HepG2 (cell line): ENCODE measurements around the gene FAM219A. TPM values are rescaled to one million over a fixed set of nuclear protein-coding genes. Genes with fewer than 3 reads are reported as not detected.

ENCODE experiments used
- ELF1 ChIP-seq: sonication (generic); formaldehyde crosslinking; IDR thresholded peaks from 2 replicates; pipeline ENCODE4 v1.4.0; 2020; ENCODE audit warnings: missing genetic modification reagents
- FIP1L1 ChIP-seq: fragments of 200-400 bp; formaldehyde crosslinking; IDR thresholded peaks from 2 replicates; pipeline ENCODE4 v1.6.1; 2018; ENCODE audit warnings: low read depth, mild to moderate bottlenecking, low read length, moderate library complexity, borderline replicate concordance; ENCODE audit not compliant: insufficient read depth
- GABPB1 ChIP-seq: IDR thresholded peaks from 2 replicates; pipeline ENCODE4 v1.6.1; 2016; ENCODE audit warnings: mild to moderate bottlenecking, missing genetic modification reagents, moderate library complexity, missing compliant biosample characterization
- NFYB ChIP-seq: sonication (generic); formaldehyde crosslinking; IDR thresholded peaks from 2 replicates; pipeline ENCODE4 v1.4.0; 2020; ENCODE audit warnings: missing genetic modification reagents
- PRMT3 ChIP-seq: sonication (generic); formaldehyde crosslinking; IDR thresholded peaks from 2 replicates; pipeline ENCODE4 v1.8.1; 2022; ENCODE audit warnings: low read depth, mild to moderate bottlenecking, moderate library complexity, missing genetic modification reagents, borderline replicate concordance
- REL ChIP-seq: sonication (generic); formaldehyde crosslinking; conservative IDR thresholded peaks from 2 replicates; pipeline ENCODE4 v1.8.0; 2022; ENCODE audit warnings: mild to moderate bottlenecking, missing genetic modification reagents, moderate library complexity
- RFXAP ChIP-seq: sonication (generic); formaldehyde crosslinking; IDR thresholded peaks from 2 replicates; pipeline ENCODE4 v1.4.0; 2020; ENCODE audit warnings: missing genetic modification reagents, borderline replicate concordance
- SMC3 ChIP-seq: IDR thresholded peaks from 2 replicates; pipeline ENCODE4 v1.6.1; 2011; ENCODE audit warnings: low read length, improper control_type of control experiment
- THAP8 ChIP-seq: sonication (generic); formaldehyde crosslinking; IDR thresholded peaks from 2 replicates; pipeline ENCODE4 v1.5.1; 2020; ENCODE audit warnings: missing genetic modification reagents, mild to moderate bottlenecking, borderline replicate concordance
- THAP9 ChIP-seq: sonication (generic); formaldehyde crosslinking; IDR thresholded peaks from 2 replicates; pipeline ENCODE4; 2020; ENCODE audit warnings: missing genetic modification reagents, mild to moderate bottlenecking, borderline replicate concordance
- ZFP36 ChIP-seq: fragments of 150-350 bp; IDR thresholded peaks from 2 replicates; pipeline ENCODE4 v1.6.1; 2018; ENCODE audit warnings: borderline replicate concordance, low read length, low read depth; ENCODE audit not compliant: partially characterized antibody
- ZNF235 ChIP-seq: sonication (generic); formaldehyde crosslinking; IDR thresholded peaks from 2 replicates; pipeline ENCODE4 v1.8.1; 2023; ENCODE audit warnings: mild to moderate bottlenecking, missing genetic modification reagents, borderline replicate concordance
- ZNF557 ChIP-seq: sonication (generic); formaldehyde crosslinking; IDR thresholded peaks from 2 replicates; pipeline ENCODE4 v1.4.0; 2020; ENCODE audit warnings: missing genetic modification reagents
- ZNF674 ChIP-seq: sonication (generic); formaldehyde crosslinking; IDR thresholded peaks from 2 replicates; pipeline ENCODE4 v1.5.0; 2020; ENCODE audit warnings: low read depth, mild to moderate bottlenecking, missing genetic modification reagents
- polyA plus RNA-seq, 8 experiments: library from polyadenylated mRNA; depleted of rRNA in 3 of 8; stranded (reverse) in 7 of 8; unstranded in 1 of 8; fragments of >200 nt; fragmentation: Illumina TruSeq in 4 of 8; extraction: Trizol in 4 of 8; gene quantifications; 2 replicates each; pipeline versions ENCODE4 v1.2.1 to v1.2.3, GENCODE V29; 2011 to 2016; ENCODE audit warnings: low read depth in 4 of 8, missing spikeins in 1 of 8, mixed read lengths in 1 of 8; ENCODE audit not compliant: insufficient read depth in 1 of 8
- total RNA-seq, 5 experiments: library from RNA; depleted of rRNA; stranded (reverse); fragments of >200 nt; fragmentation: Illumina TruSeq; extraction: Trizol; gene quantifications; 2 replicates each; pipeline ENCODE4 v1.2.3, GENCODE V29; 2016; ENCODE audit warnings: low read depth in 1 of 5
- TF ChIP-seq, protein P1 (sequence below): sonication (generic); formaldehyde crosslinking; IDR thresholded peaks from 2 replicates; pipeline ENCODE4 v1.4.0; 2020; ENCODE audit warnings: missing genetic modification reagents
- TF ChIP-seq, protein P2 (sequence below): sonication (generic); formaldehyde crosslinking; IDR thresholded peaks from 2 replicates; pipeline ENCODE4 v1.5.0; 2020; ENCODE audit warnings: missing genetic modification reagents
- TF ChIP-seq, protein P3 (sequence below): sonication (generic); formaldehyde crosslinking; conservative IDR thresholded peaks from 2 replicates; pipeline ENCODE4 v1.4.0; 2020; ENCODE audit warnings: missing genetic modification reagents

FAM219A gene
- total and polyA plus RNA-seq, 2 of the 13 experiments (the other 11 are each of a cell fraction or from before 2014, with no cell fraction given), result 3.9 to 6.4 TPM

GRCh38 chr9:34493972-34494535, 35.7 kb upstream of the FAM219A start (continued):
- TF ChIP-seq, protein P1, sequence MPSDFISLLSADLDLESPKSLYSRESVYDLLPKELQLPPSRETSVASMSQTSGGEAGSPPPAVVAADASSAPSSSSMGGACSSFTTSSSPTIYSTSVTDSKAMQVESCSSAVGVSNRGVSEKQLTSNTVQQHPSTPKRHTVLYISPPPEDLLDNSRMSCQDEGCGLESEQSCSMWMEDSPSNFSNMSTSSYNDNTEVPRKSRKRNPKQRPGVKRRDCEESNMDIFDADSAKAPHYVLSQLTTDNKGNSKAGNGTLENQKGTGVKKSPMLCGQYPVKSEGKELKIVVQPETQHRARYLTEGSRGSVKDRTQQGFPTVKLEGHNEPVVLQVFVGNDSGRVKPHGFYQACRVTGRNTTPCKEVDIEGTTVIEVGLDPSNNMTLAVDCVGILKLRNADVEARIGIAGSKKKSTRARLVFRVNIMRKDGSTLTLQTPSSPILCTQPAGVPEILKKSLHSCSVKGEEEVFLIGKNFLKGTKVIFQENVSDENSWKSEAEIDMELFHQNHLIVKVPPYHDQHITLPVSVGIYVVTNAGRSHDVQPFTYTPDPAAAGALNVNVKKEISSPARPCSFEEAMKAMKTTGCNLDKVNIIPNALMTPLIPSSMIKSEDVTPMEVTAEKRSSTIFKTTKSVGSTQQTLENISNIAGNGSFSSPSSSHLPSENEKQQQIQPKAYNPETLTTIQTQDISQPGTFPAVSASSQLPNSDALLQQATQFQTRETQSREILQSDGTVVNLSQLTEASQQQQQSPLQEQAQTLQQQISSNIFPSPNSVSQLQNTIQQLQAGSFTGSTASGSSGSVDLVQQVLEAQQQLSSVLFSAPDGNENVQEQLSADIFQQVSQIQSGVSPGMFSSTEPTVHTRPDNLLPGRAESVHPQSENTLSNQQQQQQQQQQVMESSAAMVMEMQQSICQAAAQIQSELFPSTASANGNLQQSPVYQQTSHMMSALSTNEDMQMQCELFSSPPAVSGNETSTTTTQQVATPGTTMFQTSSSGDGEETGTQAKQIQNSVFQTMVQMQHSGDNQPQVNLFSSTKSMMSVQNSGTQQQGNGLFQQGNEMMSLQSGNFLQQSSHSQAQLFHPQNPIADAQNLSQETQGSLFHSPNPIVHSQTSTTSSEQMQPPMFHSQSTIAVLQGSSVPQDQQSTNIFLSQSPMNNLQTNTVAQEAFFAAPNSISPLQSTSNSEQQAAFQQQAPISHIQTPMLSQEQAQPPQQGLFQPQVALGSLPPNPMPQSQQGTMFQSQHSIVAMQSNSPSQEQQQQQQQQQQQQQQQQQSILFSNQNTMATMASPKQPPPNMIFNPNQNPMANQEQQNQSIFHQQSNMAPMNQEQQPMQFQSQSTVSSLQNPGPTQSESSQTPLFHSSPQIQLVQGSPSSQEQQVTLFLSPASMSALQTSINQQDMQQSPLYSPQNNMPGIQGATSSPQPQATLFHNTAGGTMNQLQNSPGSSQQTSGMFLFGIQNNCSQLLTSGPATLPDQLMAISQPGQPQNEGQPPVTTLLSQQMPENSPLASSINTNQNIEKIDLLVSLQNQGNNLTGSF (CRISPR knock-in tag), result no peak
- TF ChIP-seq GABPB1 (CRISPR knock-in tag) (no peak), ELF1 (CRISPR knock-in tag) (no peak), THAP9 (no peak), ZNF557 (CRISPR knock-in tag) (no peak), SMC3 (no peak), ZNF235 (CRISPR knock-in tag) (no peak), ZFP36 (no peak), PRMT3 (CRISPR knock-in tag) (no peak), NFYB (CRISPR knock-in tag) (no peak), REL (CRISPR knock-in tag) (no peak), RFXAP (CRISPR knock-in tag) (no peak), THAP8 (no peak), FIP1L1 (no peak), ZNF674 (no peak)
- TF ChIP-seq, protein P2, sequence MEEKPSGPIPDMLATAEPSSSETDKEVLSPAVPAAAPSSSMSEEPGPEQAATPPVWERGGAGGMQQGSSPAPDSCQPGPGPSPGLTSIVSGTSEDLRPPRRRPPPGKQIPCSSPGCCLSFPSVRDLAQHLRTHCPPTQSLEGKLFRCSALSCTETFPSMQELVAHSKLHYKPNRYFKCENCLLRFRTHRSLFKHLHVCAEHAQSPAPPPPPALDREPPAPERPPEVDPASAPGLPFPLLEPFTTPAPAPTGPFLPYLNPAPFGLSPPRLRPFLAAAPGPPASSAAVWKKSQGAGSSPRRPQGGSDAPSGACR (CRISPR knock-in tag), result no peak
- TF ChIP-seq, protein P3, sequence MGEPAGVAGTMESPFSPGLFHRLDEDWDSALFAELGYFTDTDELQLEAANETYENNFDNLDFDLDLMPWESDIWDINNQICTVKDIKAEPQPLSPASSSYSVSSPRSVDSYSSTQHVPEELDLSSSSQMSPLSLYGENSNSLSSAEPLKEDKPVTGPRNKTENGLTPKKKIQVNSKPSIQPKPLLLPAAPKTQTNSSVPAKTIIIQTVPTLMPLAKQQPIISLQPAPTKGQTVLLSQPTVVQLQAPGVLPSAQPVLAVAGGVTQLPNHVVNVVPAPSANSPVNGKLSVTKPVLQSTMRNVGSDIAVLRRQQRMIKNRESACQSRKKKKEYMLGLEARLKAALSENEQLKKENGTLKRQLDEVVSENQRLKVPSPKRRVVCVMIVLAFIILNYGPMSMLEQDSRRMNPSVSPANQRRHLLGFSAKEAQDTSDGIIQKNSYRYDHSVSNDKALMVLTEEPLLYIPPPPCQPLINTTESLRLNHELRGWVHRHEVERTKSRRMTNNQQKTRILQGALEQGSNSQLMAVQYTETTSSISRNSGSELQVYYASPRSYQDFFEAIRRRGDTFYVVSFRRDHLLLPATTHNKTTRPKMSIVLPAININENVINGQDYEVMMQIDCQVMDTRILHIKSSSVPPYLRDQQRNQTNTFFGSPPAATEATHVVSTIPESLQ (CRISPR knock-in tag), result no peak
